Measurements from ENCODE around the gene TRMT2B.

TRMT2B gene

GRCh38 chrX:100979881-100980607 lies 71.9 kb downstream of the TRMT2B start:
- no peak for DNase-seq (ENCODE audit: low read depth)
- no peak for TF ChIP-seq CTCF (IDR thresholded peaks at IDR 0.05; ENCODE audit: insufficient read depth, low read depth, low read length, missing control alignments)

GRCh38 chrX:100976211-100976610 lies 75.7 kb downstream of the TRMT2B start:
- DNase-seq (ENCODE audit: low read depth) = no peak
- H3K4me3 ChIP-seq (ENCODE audit: low read depth, low read length) = no peak overlapping the region
- TF ChIP-seq CTCF (IDR thresholded peaks at IDR 0.05; ENCODE audit: insufficient read depth, low read depth, low read length, missing control alignments) = no peak

More at GRCh38 chrX:100979881-100980607, 71.9 kb downstream of the TRMT2B start:
- H3K4me3 ChIP-seq (ENCODE audit: low read depth, low read length) = no peak overlapping the region

- DNase-seq (ENCODE audit: low read depth) = no peak
- TF ChIP-seq CTCF (IDR thresholded peaks at IDR 0.05; ENCODE audit: insufficient read depth, low read depth, low read length, missing control alignments) = no peak
- no peak overlapping the region for H3K4me3 ChIP-seq (ENCODE audit: low read depth, low read length)
Observed at GRCh38 chrX:100975212-100975611, 76.7 kb downstream of the TRMT2B start.

- TF ChIP-seq CTCF (IDR thresholded peaks at IDR 0.05; ENCODE audit: insufficient read depth, low read depth, low read length, missing control alignments) = no peak
- no peak for DNase-seq (ENCODE audit: low read depth)
- no peak overlapping the region for H3K4me3 ChIP-seq (ENCODE audit: low read depth, low read length)
Observed at GRCh38 chrX:100973411-100973810, 78.5 kb downstream of the TRMT2B start.

GRCh38 chrX:100969936-100970335 lies 82.0 kb downstream of the TRMT2B start:
- no peak for TF ChIP-seq CTCF (IDR thresholded peaks at IDR 0.05; ENCODE audit: insufficient read depth, low read depth, low read length, missing control alignments)
- no peak overlapping the region for H3K4me3 ChIP-seq (ENCODE audit: low read depth, low read length)
- DNase-seq (ENCODE audit: low read depth) = no peak

- no peak for DNase-seq (ENCODE audit: low read depth)
- H3K4me3 ChIP-seq (ENCODE audit: low read depth, low read length) = no peak within 1 kb of the TSS
- no peak for TF ChIP-seq CTCF (IDR thresholded peaks at IDR 0.05; ENCODE audit: insufficient read depth, low read depth, low read length, missing control alignments)
Observed at GRCh38 chrX:100969408-100969807, 82.5 kb downstream of the TRMT2B start, which contains the start of gene ARL13A. TSS of gene ARL13A (plus strand) at chrX:100969708. CDS start at chrX:100973690, 3,982 bp downstream.

GRCh38 chrX:100964362-100964761 lies 87.5 kb downstream of the TRMT2B start:
- no peak for TF ChIP-seq CTCF (IDR thresholded peaks at IDR 0.05; ENCODE audit: insufficient read depth, low read depth, low read length, missing control alignments)
- H3K4me3 ChIP-seq (ENCODE audit: low read depth, low read length) = no peak overlapping the region
- no peak for DNase-seq (ENCODE audit: low read depth)
